NT2/D1 (cell line): ENCODE measurements around the gene ERVH48-1.
"Not testable (repeated sequence)": the region's sequence is repeated elsewhere in the genome, so short reads cannot be mapped to it uniquely, and the experiment has no call there.

Experiments used
- DNase-seq: peaks from one replicate; pipeline ENCODE4 v3.0.0-alpha.2; 2011; ENCODE audit warnings: low read depth, low spot score
- H3K27me3 ChIP-seq: 2 replicates; pipeline ENCODE4 v1.6.0; 2011; ENCODE audit warnings: mild to moderate bottlenecking; ENCODE audit not compliant: insufficient read length, insufficient read depth
- H3K36me3 ChIP-seq: 2 replicates; pipeline ENCODE4 v1.6.1; 2011; ENCODE audit warnings: mild to moderate bottlenecking, low read length, mixed read lengths; ENCODE audit not compliant: insufficient read depth, insufficient read length
- H3K4me1 ChIP-seq: 2 replicates; pipeline ENCODE4 v1.5.1; 2011; ENCODE audit not compliant: insufficient read depth, insufficient read length
- H3K4me3 ChIP-seq: 2 replicates; pipeline ENCODE4 v1.5.1; 2011; ENCODE audit warnings: low read depth; ENCODE audit not compliant: insufficient read length
- H3K9ac ChIP-seq: 2 replicates; pipeline ENCODE4 v1.6.0; 2011; ENCODE audit warnings: low read depth; ENCODE audit not compliant: insufficient read length
- H3K9me3 ChIP-seq: 2 replicates; pipeline ENCODE4 v1.5.1; 2011; ENCODE audit warnings: mild to moderate bottlenecking, low read length; ENCODE audit not compliant: insufficient read depth
- SUZ12 ChIP-seq: IDR thresholded peaks from 2 replicates; pipeline ENCODE4 v1.6.1; 2011; ENCODE audit not compliant: insufficient read length, insufficient read depth; ENCODE audit errors: extremely low read depth
- YY1 ChIP-seq: IDR thresholded peaks from 2 replicates; pipeline ENCODE4 v1.6.1; 2011; ENCODE audit not compliant: insufficient read length, insufficient read depth
- ZNF274 ChIP-seq: IDR thresholded peaks from 2 replicates; pipeline ENCODE4 v1.6.1; 2011; ENCODE audit warnings: mild to moderate bottlenecking, low read depth, low read length

ERVH48-1 gene

GRCh38 chr21:42942244-42942643, 16.8 kb upstream of the ERVH48-1 start:
- peaks cover 7% of the 10 kb centered on the region for H3K4me1 ChIP-seq
- peaks cover 6% of the 10 kb centered on the region for H3K36me3 ChIP-seq
- no peak overlapping the region for H3K4me3 ChIP-seq
- H3K9ac ChIP-seq = no peak overlapping the region
- H3K27me3 ChIP-seq = no peaks in the 10 kb centered on the region
- TF ChIP-seq ZNF274 (no peak), YY1 (no peak), SUZ12 (no peak)
- DNase-seq = no peak
- H3K9me3 ChIP-seq = peaks cover 11% of the 10 kb centered on the region; the same call in 1 of the 2 replicates

GRCh38 chr21:42941696-42942085, 16.3 kb upstream of the ERVH48-1 start:
- TF ChIP-seq ZNF274 (no peak), YY1 (no peak), SUZ12 (no peak)
- Histone ChIP-seq H3K9ac (no peak overlapping the region), H3K36me3 (peaks cover 6% of the 10 kb centered on the region), H3K9me3 (peaks cover 11% of the 10 kb centered on the region; the same call in 1 of the 2 replicates), H3K4me1 (peaks cover 7% of the 10 kb centered on the region), H3K27me3 (no peaks in the 10 kb centered on the region), H3K4me3 (no peak overlapping the region)
- DNase-seq = no peak

GRCh38 chr21:42939582-42940413, 14.4 kb upstream of the ERVH48-1 start:
- no peak for DNase-seq
- Histone ChIP-seq H3K9ac (peak overlapping the region; percentile 1), H3K27me3 (no peaks in the 10 kb centered on the region), H3K36me3 (peaks cover 6% of the 10 kb centered on the region), H3K4me1 (peaks cover 7% of the 10 kb centered on the region), H3K9me3 (peaks cover 11% of the 10 kb centered on the region; the same call in 1 of the 2 replicates), H3K4me3 (no peak overlapping the region)
- TF ChIP-seq ZNF274 (no peak), SUZ12 (no peak), YY1 (no peak)

GRCh38 chr21:42938606-42938995, 13.2 kb upstream of the ERVH48-1 start:
- H3K4me1 ChIP-seq, H3K27me3 ChIP-seq, DNase-seq, H3K36me3 ChIP-seq, H3K9ac ChIP-seq, H3K4me3 ChIP-seq: not testable (repeated sequence)
- peaks cover 11% of the 10 kb centered on the region; the same call in 1 of the 2 replicates for H3K9me3 ChIP-seq

GRCh38 chr21:42937960-42938605, 12.7 kb upstream of the ERVH48-1 start:
- Histone ChIP-seq H3K36me3 (peaks cover 6% of the 10 kb centered on the region), H3K9ac (no peak overlapping the region), H3K4me3 (no peak overlapping the region), H3K9me3 (peaks cover 10% of the 10 kb centered on the region; the same call in 1 of the 2 replicates), H3K4me1 (peaks cover 7% of the 10 kb centered on the region), H3K27me3 (no peaks in the 10 kb centered on the region)
- no peak for DNase-seq
- TF ChIP-seq YY1 = no peak
- no peak for TF ChIP-seq ZNF274
- TF ChIP-seq SUZ12 = no peak

- not testable (repeated sequence) for H3K27me3 ChIP-seq, H3K4me3 ChIP-seq
- peak overlapping the region; percentile 62 for H3K9ac ChIP-seq
These were observed 11.9 kb upstream of the ERVH48-1 start for GRCh38 chr21:42937034-42937940.

GRCh38 chr21:42936360-42936759, 10.9 kb upstream of the ERVH48-1 start:
- DNase-seq, H3K4me3 ChIP-seq, H3K36me3 ChIP-seq, H3K9ac ChIP-seq, H3K9me3 ChIP-seq, H3K27me3 ChIP-seq: not testable (repeated sequence)
- H3K4me1 ChIP-seq = peaks cover 13% of the 10 kb centered on the region
- peak; percentile 25 for TF ChIP-seq YY1

More at GRCh38 chr21:42937034-42937940, 11.9 kb upstream of the ERVH48-1 start:
- not testable (repeated sequence) for H3K36me3 ChIP-seq, H3K9me3 ChIP-seq, DNase-seq, H3K4me1 ChIP-seq

- not testable (repeated sequence) for H3K9ac ChIP-seq, H3K27me3 ChIP-seq, H3K36me3 ChIP-seq, H3K4me3 ChIP-seq, DNase-seq, H3K9me3 ChIP-seq
- peaks cover 13% of the 10 kb centered on the region for H3K4me1 ChIP-seq
These were observed 8.5 kb upstream of the ERVH48-1 start for GRCh38 chr21:42933973-42934372.

- H3K4me3 ChIP-seq, DNase-seq, H3K36me3 ChIP-seq, H3K4me1 ChIP-seq, H3K27me3 ChIP-seq, H3K9ac ChIP-seq, H3K9me3 ChIP-seq: not testable (repeated sequence)
These were observed 7.9 kb upstream of the ERVH48-1 start for GRCh38 chr21:42933137-42933970.
